HPDE6-E6E7 (cell line): Measurements from ENCODE around the gene DUSP12.
"Not testable (repeated sequence)": the region's sequence is repeated elsewhere in the genome, so short reads cannot be mapped to it uniquely, and the experiment has no call there.

Experiments
- DNase-seq: peaks from one replicate; pipeline ENCODE4 v3.0.0; 2011; ENCODE audit warnings: missing footprints; ENCODE audit errors: extremely low spot score

Gene DUSP12, protein sequence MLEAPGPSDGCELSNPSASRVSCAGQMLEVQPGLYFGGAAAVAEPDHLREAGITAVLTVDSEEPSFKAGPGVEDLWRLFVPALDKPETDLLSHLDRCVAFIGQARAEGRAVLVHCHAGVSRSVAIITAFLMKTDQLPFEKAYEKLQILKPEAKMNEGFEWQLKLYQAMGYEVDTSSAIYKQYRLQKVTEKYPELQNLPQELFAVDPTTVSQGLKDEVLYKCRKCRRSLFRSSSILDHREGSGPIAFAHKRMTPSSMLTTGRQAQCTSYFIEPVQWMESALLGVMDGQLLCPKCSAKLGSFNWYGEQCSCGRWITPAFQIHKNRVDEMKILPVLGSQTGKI

DNA sequence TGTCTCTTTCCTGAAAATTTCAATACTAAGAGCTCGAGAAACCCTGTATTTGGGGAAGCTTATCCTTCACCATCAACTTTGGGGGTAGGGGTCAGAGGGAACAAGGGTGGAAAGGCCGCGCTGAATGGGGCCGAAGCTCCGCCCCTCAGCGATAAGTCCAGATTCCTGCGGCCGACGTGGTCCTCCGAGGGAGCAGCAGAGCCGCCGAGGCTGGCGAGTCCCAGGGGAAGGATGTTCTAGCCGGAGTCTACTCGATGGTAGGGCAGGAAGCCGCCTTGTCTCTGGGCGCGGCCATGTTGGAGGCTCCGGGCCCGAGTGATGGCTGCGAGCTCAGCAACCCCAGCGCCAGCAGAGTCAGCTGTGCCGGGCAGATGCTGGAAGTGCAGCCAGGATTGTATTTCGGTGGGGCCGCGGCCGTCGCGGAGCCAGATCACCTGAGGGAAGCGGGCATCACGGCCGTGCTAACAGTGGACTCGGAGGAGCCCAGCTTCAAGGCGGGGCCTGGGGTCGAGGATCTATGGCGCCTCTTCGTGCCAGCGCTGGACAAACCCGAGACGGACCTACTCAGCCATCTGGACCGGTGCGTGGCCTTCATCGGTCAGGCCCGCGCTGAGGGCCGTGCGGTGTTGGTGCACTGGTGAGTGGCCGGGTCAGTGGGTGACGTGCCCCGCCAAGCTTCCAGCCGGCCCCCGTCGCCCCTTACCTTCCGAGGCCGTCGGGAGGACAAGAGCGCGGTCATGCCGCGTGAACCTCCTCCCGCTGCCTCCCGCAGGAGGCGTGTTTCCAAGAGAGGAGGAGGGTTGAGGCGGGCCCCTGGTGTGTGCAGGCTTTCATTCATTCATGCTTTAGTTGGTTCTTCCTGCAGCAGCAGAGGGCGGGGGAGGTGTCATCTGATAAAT is at the start of gene DUSP12:
Gene DUSP12 (plus strand): TSS at position 278 of the 899 bp plus-strand sequence. CDS start 16 bp downstream, at position 294.
- DNase-seq, result peak; percentile 93

DNA sequence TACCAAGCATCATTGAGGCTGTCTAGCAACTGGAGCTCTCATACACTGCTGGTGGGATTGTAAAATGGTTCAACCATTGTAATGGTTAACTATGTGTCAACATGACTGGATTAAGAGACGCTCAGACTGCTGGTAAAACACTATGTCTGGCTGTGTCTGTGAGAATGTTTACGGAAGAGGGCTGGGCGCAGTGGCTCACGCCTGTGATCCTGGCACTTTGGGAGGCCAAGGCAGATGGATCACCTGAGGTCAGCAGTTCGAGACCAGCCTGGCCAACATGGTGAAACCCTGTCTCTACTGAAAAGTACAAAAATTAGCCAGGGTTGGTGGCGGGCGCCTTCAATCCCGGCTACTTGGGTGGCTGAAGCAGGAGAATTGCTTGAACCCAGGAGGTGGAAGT is 47.3 kb upstream of the DUSP12 start:
- DNase-seq, result no peak

DNA sequence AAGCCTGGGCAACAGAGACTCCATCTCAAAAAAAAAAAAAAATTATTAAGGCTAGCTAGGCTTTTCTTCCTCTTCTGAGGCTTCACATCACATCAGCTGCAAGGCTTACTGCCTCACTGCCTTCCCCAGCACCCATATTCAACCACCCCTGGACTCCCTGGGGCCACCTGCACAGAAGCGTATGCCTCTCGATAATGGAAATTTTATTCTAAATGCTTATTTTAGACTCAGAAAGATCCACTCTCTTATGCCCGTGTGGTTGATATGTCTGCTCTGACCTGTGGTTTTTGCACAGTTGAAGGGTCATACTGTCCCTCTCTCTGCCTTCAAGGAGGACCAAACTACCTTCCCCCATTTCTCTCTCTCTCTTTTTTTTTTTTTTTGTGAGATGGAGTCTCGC is 44.0 kb upstream of the DUSP12 start:
- DNase-seq, result no peak

DNA sequence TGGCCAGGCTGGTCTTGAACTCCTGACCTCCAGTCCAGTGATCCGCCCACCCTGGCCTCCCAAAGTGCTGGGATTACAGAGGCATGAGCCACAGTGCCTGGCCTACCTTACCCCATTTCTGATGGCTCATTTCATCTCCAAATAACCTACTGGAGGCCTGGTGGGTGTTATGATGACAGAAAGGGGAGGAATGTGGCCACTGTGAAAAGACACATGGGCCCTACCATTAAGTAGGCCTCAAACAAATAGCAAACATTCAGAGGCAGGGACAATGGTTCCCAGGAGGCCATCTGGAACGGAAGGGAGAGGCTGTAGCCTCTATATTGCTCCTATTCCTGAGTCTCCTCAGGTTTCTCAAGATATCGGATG is 43.5 kb upstream of the DUSP12 start:
- no peak for DNase-seq

DNA sequence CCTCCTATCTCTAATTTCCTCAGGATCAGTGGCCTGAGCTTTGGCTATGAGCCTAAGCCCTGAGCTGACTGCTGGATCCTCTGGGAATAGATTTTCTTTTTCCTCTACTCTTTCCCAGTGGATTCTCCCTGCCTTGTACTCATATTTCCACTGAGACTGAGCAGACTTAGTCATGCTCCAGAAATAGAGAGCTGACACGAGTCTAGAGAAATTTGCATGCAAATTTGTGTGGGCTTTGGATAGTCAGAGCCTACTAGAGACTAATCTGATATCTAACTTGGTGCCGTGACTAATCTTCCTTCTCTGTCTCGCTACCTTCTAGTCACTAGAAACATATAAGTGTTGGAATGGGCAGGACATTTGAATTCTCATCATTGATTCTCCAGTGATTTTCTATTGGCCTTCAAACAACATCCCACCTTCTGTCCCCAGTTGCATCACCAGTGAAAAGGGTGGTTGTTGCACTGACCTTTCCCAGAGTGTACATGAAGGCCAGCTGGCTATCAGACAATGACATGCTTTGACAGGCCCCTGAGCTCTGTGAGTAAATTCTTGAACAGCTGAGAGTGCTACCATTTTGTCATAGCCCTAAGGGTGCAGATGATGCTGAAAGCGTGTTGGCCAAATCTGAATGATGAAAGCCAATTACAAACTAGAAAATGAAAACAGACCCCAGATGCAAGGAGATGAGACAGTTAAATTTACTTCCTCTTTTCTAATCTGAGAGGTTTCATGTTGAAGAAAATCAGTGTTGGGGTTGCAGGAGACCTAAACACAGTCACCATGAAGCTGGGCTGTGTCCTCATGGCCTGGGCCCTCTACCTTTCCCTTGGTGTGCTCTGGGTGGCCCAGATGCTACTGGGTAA is 42.9 kb upstream of the DUSP12 start, which contains the start of gene FCRLA:
Gene FCRLA (plus strand): TSS at position 748 of the 866 bp plus-strand sequence. CDS start 36 bp downstream, at position 784.
- DNase-seq, result peak; percentile 62

DNA sequence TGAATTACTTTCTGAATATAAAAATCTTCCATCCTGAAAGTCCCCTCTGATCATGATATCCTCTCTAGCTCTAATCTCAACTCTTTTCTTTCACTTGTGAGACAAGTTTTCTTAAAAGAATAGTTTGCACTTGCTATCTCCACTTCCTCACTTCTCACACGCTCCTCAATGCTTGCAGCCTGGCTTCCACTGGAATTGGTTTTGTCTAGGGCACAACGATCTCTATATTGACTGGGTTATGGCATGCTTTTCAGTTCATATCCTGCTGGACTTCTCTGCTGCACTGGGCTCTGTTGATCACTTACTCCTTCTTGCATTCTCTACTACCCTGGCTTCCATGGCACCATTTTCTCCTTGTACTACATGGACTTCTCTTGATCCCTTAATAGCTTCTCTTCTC is 42.1 kb upstream of the DUSP12 start:
- no peak for DNase-seq

DNA sequence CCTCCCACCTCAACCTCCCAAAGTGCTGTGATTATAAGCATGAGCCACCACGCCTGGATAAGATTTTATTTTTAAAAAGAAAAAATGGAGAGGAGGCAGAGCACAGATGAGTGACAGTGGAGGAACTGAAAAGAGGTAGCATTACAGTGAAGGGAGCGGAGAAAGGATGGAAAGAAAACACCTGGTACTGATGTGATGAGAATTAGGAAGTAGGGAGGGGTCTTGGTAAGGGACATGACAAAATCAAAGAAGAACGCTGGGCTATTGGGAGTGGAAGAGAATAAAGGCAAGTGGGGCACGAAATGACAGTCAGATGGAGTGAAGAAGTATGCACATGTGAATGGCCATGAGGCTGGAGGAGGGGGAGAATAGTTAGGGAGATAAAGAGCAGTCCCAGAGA is 40.2 kb upstream of the DUSP12 start:
- no peak for DNase-seq

DNA sequence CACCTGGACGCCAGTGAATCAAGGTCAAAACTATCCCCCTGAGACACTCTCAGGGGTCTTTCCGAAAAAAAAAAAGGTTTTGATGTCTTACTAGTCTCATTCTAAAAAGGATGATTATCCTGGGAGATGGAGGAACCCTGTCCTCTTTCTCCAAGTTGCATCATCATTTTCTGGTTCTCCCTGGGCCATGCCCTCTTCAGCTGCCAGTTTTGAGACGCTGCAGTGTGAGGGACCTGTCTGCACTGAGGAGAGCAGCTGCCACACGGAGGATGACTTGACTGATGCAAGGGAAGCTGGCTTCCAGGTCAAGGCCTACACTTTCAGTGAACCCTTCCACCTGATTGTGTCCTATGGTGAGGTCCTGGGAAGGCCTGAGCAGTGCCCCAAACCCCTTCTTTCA is 39.0 kb upstream of the DUSP12 start:
- DNase-seq, result no peak

DNA sequence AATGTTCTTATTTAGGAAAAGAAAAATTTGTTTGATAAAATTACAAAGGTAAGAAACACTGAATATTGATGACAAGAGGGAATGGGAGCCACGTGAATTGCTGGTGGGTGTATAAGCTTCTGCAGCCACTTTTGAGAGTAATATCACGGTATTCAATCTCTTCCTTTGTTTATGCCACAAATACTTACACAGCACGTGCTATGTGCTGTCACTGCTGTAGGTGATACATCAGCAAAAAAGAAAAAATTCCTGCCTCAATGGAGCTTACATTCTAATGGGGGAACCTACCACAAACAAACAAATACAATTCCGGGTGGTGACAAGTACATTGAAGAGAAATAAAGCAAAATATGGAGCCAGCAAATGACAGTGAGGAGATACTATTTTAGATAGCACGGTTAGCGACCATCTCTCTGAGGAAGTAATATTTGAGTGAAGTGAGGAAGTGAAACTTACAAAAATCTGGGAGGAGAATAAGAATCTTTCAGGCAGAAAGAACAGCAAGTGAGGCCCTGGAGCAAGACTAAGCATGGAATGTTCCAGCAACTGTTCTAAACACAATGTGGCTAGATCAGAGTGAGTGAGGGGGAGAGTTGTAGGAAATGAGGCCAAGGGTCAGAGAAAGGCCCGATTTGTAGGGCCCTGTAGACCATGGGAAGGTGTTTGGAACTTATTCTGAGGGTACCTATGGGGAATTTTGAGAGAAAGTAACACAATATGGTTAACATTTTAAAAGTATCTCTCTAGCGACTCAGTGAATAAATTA is 30.8 kb upstream of the DUSP12 start:
- DNase-seq, result no peak

DNA sequence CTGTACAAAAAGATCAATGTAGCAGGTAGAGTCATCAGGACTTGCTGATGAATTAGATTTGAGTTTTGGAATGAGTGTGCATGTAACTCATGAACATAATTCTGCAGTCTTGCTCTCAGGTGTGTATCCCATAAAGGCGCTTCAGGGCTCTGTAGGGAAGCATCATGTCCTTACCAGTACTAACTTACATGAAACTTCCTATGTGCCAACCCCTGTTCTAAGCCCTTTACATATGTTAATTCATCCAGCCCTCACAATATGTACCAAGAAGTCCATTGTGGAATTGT is 30.3 kb upstream of the DUSP12 start:
- DNase-seq, result no peak

DNA sequence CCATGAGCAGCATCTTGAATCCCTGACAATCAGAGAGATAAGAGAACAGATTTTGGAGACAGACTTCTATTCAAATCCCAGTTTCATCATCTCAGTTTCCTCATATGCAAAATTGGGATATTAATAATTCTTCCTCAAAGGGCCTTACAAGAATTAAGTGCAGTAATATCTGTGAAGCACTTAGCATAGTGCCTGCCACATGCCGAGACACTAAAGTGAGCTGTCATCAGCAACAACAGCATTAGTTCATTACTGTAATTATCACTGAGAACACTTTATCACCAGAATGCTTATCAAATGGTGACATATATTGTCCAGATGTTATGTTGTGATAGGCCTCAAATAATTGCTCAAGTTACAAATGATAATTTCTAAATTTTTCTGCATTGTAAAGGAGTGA is 29.2 kb upstream of the DUSP12 start:
- no peak for DNase-seq

DNA sequence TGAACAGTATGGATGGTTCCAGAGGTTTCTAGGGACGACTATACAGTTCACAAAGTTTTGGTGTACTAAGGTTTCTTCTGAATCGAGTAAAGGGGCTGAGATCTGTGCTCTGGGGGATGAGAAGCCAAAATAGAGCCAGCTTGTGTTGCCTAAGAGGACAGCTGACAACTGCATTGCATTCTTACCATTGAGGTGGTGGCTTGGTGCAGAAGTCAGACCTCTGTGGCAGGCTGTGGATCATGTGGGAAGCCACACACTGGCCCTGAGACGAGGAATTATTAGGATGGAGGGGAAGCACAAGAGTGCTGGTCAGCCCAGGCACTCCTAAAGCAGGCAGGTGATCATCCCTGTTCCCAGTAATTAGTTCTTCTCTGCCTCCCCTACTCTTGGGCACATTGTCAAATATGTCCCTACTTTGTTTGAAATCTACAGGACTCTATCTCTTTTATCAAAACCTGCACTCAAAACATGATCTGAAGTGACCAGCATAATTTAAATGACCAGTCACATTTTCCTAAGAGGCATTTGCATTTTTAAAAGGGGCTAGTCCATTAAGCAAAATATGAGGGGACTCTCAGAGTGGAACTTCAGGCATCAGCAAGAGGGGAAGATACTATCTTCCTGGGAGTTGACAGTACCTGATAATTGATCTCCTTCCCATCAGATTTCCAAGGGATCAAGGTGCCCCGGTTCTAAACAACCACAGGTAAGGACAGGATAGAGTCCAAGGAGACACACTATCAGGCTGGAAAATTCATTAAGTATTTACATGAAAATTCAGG is 28.4 kb upstream of the DUSP12 start, which contains the start of gene FCRLB:
Gene FCRLB (plus strand): TSS at position 589 of the 782 bp plus-strand sequence. CDS start 1,129 bp downstream, outside the sequence.
- DNase-seq, result no peak

DNA sequence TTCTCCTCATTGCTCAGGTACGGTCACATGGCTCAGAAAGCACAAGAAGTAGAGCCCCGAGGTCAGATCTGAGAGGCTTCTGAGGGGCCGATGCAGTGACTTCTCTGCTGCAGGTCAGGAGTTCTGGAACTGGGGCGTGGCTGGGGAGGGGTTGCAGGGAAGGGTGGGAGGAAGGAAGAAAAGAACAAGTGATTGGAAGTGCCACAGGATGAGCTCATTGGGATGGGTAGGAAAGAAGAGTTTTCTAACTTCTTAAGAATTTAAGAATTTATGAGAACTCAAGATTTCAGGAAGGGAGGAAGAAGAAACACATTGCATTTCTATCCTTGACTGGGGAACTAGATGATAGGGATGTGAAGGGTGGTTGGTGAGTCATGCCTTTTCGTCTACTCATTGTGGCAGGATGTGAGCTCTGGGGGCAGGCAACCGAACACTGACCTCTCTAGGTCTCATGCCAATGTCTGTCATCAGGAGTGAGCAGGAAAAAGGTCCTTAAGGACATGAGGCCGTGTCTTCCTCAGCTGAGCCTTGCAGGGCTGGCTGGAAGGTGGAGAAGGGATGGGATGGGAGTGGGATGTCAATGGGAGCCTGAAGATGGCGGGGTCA is 27.7 kb upstream of the DUSP12 start:
- DNase-seq, result no peak

DNA sequence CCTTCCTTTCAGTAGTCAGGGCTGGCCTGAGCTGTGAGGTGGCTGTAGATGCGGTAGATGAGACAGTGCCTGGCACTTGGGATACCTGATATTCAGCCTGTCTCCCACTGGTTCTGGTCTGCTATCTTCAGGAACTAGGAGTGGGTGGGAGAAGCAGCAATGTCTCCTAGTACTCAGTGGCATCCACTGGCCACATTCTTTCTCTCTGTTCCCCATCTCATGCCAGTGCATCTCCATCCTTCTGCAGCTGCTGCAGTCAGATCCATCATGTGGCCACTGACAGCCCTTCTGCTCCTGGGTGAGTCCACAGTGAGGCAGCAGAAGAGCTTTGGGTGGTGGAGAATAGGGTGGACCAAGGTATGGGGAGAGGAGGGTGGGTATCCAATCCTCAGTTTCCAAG is 27.2 kb upstream of the DUSP12 start:
- no peak for DNase-seq

DNA sequence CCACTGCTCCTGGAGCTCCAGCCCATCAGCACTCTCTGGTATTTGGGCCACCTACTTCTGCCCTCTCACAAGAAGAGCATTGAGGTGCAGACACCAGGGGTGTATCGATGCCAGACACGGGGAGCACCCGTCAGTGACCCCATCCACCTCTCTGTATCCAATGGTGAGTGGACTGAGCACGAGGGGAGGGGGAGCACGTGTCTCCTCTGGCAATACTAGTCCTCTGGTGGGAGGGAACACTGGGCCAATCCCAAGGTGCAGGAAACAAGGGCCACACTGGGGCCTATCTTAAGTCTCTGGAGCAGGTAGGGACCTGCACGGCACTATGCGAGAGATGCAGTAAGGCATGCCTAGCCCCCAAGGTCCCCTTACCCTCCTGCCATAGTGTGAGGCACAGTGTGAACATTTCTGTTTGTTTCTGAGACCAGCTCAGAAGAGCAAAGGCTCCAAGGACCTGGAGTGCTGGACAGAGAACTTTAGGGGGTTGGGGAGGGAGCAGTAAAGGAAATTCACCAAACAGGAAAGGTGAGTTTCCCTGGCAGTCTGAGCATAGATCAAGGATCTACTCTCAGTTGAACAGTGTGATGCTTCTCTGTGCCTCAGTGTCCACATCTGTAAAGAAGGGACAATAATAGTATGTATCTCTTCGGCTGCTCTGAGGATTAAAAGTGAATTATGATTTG is 26.0 kb upstream of the DUSP12 start:
- DNase-seq, result peak; percentile 46

DNA sequence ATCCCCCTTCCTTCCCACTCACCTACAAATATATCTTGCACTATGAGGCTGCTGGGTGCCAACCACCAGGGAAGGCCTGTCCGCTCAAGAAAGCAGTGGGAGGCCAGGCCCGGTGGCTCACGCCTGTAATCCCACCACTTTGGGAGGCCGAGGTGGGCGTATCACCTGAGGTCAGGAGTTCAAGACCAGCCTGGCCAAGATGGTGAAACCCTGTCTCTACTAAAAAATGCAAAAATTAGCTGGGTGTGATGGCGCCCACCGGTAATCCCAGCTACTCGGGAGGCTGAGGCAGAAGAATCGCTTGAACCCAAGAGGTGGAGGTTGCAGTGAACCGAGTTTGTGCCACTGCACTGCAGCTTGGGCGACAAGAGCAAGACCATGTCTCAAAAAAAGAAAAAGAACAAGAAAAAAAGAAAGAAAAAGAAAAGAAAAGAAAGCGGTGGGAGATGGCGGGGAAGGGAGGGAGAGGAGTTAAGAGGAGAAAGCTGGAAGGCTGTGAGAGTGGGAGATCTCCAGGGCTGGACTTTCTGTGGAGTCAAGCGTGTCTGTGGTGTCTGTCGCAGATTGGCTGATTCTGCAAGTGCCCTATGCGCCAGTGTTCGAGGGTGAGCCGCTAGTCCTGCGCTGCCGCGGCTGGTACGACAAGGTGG is 24.2 kb upstream of the DUSP12 start:
- not testable (repeated sequence) for DNase-seq

DNA sequence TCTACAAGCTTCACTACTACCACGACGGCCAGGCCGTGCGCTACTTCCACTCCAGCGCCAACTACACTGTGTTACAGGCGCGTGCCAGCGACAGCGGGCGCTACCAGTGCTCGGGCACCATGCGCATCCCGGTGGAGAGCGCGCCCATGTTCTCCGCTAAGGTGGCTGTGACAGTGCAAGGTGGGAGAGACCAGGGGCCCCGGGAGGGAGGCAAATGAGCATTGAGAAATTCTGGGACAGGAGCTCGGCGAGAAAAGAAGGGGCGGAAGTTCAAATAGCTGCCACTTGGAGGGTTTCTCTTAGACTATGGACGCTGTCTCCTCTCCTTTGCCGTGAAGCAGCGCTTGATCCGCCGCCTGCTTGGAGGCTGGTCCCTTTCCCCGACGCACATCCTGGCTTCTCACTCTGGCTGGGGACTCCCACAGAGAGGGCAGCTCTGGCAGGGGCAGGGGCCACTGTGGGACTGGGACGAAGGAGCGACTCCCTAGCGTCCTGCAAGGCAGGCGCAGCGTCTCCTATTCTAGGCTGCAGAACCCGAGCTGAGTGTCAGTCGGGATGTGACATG is 23.6 kb upstream of the DUSP12 start:
- no peak for DNase-seq

DNA sequence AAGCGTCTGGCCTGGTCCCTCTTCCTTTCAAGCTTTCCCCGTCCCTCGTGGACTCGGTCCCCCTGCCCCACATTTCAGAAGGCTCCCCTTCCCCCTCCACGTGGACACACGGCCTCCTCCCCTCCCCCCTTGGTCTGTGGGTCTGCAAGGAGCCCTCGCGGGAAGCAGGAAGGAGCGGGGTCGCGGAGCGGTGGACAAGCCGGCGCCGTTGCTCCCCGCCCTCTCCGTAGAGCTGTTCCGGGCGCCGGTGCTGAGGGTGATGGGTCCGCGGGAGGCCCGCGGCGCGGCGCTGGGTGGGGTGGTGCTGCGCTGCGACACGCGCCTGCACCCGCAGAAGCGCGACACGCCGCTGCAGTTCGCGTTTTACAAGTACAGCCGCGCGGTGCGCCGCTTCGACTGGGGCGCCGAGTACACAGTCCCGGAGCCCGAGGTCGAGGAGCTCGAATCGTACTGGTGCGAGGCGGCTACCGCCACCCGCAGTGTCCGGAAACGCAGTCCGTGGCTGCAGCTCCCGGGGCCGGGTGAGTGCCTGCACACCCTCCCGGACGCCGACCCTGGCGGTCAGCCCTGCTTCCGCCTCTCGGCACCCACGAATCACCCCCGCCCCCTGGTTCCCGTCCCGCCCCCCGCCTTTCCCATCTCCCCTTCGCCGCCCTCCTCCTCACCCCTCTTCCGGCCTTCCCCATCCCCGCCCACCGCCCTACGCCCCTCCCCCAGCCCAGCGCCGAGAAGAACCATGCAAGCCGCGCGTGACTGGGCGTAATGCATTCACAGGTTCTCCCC is 22.9 kb upstream of the DUSP12 start:
- peak; percentile 45 for DNase-seq
